Caco-2 (cell line): Measurements from ENCODE around the gene PRSS27. TPM values are rescaled to one million over a fixed set of nuclear protein-coding genes. Genes with fewer than 3 reads are reported as not detected.

Experiments
- BruUV-seq: library from RNA; stranded (reverse); fragments of 400-500 nt; replicated peaks from 2 replicates; lab custom pipeline; 2021; lab: Mats Ljungman, UMichigan
- CTCF ChIA-PET: fragments of 300-600 bp; sonication (Branson Sonifier 250); formaldehyde crosslinking; loops from one replicate; lab custom pipeline; 2022; ENCODE audit warnings: antibody characterized with exemption; lab: Charles Lee
- POLR2A ChIA-PET: fragments of 300-600 bp; sonication (Branson Sonifier 250); formaldehyde crosslinking; loops from one replicate; lab custom pipeline; 2022; ENCODE audit warnings: antibody characterized with exemption; lab: Charles Lee
- DNase-seq, 2 experiments: peaks; one replicate each; pipeline versions ENCODE4 v3.0.0 to v3.0.0-alpha.2; 2020 to 2022
- H3K27me3 ChIP-seq: replicated peaks from 2 replicates; pipeline ENCODE4 v1.6.0; 2011; ENCODE audit warnings: low read length; ENCODE audit not compliant: control insufficient read depth, insufficient read depth
- H3K36me3 ChIP-seq: 2 replicates; pipeline ENCODE4 v1.5.1; 2011; ENCODE audit warnings: low read length; ENCODE audit not compliant: control insufficient read depth, insufficient read depth
- H3K4me1 ChIP-seq: fragments of 250-450 bp; sonication (Bioruptor Pico); 2 replicates; pipeline ENCODE4 v1.5.1; 2020; ENCODE audit warnings: mild to moderate bottlenecking
- H3K4me3 ChIP-seq: 2 replicates; pipeline ENCODE4 v1.5.1; 2011; ENCODE audit warnings: low read depth, mild to moderate bottlenecking, control low read depth, low read length
- H3K9me3 ChIP-seq: fragments of 250-450 bp; sonication (Bioruptor Pico); 2 replicates; pipeline ENCODE4 v1.5.1; 2020; ENCODE audit warnings: mild to moderate bottlenecking, moderate library complexity
- H3K27ac Mint-ChIP-seq: one replicate; pipeline ENCODE4 v1.8.0; 2022; ENCODE audit warnings: mixed read lengths; ENCODE audit not compliant: unreplicated experiment
- H3K27me3 Mint-ChIP-seq: one replicate; pipeline ENCODE4 v1.8.0; 2022; ENCODE audit warnings: mixed read lengths; ENCODE audit not compliant: insufficient read depth, unreplicated experiment
- H3K36me3 Mint-ChIP-seq: one replicate; pipeline ENCODE4 v1.8.0; 2022; ENCODE audit warnings: mild to moderate bottlenecking, mixed read lengths; ENCODE audit not compliant: insufficient read depth, unreplicated experiment
- H3K4me1 Mint-ChIP-seq: one replicate; pipeline ENCODE4 v1.8.0; 2022; ENCODE audit warnings: low read depth, mixed read lengths; ENCODE audit not compliant: unreplicated experiment
- H3K4me3 Mint-ChIP-seq: one replicate; pipeline ENCODE4 v1.8.0; 2022; ENCODE audit warnings: mild to moderate bottlenecking, moderate library complexity, mixed read lengths; ENCODE audit not compliant: unreplicated experiment
- H3K9me3 Mint-ChIP-seq: one replicate; pipeline ENCODE4 v1.8.0; 2022; ENCODE audit warnings: mixed read lengths; ENCODE audit not compliant: unreplicated experiment
- intact Hi-C: fragments of 100-400 bp; cut with micrococcal nuclease; formaldehyde crosslinking; loops from one replicate; pipeline ENCODE4 v1.10.0; 2022; ENCODE audit not compliant: unreplicated experiment
- total RNA-seq: library from RNA; stranded (reverse); gene quantifications from 2 replicates; pipeline ENCODE4 v1.2.3, GENCODE V29; 2022
- TF ChIP-seq, protein P1 (sequence below), 2 experiments: fragments of 200-600 bp in 1 of 2; IDR thresholded peaks; 1 replicate in 1 of 2; 2 replicates in 1 of 2; pipeline versions ENCODE4 v1.5.1 to v1.8.0; 2011 to 2022; ENCODE audit warnings: antibody characterized with exemption in 1 of 2, control low read depth in 1 of 2, inconsistent platforms in 1 of 2, low read depth in 1 of 2, low read length in 1 of 2, mild to moderate bottlenecking in 1 of 2, moderate library complexity in 1 of 2; ENCODE audit not compliant: insufficient read depth in 1 of 2, severe bottlenecking in 1 of 2, unreplicated experiment in 1 of 2

Gene PRSS27
- total RNA-seq, 1 experiment from 2014 or later = 1.1 TPM

DNA sequence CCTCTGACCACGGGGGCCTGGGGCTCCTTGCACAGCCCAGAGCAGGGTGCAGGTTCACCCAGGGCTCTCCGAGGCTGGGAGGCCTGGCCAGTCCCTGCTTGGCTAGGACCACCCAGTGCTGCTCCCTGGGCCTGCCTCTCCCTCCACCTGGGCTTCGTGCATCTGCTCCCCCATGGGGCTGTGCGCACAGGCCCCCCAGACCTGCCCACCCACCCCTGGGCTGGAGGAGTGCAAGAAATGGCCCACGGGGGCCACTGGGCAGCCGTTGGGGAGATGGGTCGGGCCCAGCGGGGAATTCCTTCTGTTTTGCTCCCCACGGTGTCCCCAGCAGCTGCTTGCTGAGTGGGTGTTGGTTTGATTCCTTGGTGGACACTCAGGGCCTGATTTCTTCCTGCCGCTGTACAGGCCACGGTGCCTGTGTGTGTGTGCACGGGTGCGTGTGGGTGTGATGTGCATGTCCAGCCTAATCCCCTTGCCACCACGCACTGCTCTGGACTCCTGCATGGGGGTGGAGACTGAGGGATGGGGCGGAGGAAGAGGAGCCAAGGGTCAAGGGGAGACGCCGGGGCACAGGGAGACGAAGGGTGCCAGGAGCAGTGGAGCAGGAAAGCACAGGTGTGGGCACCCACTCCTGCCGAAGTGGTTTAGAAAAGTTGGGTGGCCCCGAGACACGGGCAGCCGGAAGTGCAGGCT lies 8.5 kb downstream of the PRSS27 start:
- BruUV-seq = no TSS peak
- H3K4me3 ChIP-seq = no peak overlapping the region
- Mint-ChIP-seq H3K9me3 (no peaks in the 10 kb centered on the region), H3K4me3 (no peak overlapping the region), H3K27ac (no peak overlapping the region), H3K27me3 (peaks cover 3% of the 10 kb centered on the region), H3K4me1 (no peaks in the 10 kb centered on the region), H3K36me3 (peaks cover 19% of the 10 kb centered on the region)
- no peaks in the 10 kb centered on the region for H3K4me1 ChIP-seq
- H3K27me3 ChIP-seq = no peaks in the 10 kb centered on the region
- POLR2A ChIA-PET = no interaction called here
- CTCF ChIA-PET = no interaction called here
- no peak for DNase-seq
- no peaks in the 10 kb centered on the region for H3K9me3 ChIP-seq
- intact Hi-C loops = no loop called here
- TF ChIP-seq, protein P1, sequence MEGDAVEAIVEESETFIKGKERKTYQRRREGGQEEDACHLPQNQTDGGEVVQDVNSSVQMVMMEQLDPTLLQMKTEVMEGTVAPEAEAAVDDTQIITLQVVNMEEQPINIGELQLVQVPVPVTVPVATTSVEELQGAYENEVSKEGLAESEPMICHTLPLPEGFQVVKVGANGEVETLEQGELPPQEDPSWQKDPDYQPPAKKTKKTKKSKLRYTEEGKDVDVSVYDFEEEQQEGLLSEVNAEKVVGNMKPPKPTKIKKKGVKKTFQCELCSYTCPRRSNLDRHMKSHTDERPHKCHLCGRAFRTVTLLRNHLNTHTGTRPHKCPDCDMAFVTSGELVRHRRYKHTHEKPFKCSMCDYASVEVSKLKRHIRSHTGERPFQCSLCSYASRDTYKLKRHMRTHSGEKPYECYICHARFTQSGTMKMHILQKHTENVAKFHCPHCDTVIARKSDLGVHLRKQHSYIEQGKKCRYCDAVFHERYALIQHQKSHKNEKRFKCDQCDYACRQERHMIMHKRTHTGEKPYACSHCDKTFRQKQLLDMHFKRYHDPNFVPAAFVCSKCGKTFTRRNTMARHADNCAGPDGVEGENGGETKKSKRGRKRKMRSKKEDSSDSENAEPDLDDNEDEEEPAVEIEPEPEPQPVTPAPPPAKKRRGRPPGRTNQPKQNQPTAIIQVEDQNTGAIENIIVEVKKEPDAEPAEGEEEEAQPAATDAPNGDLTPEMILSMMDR (IDR thresholded peaks at IDR 0.05; ENCODE audit: insufficient read depth in 1 of 2, low read depth in 1 of 2, low read length in 1 of 2, severe bottlenecking in 1 of 2, unreplicated experiment in 1 of 2) = no peak
- no peaks in the 10 kb centered on the region; the same call in 1 of the 2 replicates for H3K36me3 ChIP-seq

DNA sequence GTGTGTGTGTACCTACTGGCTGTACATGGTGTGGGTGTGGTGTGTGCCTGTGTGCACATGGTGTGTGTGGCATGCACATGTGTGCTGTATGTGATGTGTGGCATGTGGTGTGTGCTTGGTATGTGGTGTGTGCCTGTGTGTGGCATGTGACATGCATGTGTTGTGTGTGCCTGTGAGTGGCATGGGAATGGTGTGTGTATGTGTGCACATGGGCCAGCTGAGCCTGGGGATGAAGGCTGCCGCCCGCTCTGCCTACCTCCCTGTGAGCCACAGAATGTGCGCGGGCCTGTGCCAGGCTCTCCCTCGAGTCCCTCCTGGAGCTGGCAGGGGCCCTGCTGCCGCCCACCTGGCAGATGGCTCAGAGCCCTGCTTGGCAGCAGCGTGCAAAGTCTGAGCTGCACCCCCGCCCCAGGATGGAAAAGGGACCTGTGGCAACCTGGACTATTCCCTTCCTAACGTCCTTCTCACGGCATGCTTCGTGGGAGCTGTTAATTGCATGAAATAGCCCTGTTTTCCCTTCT lies 9.3 kb downstream of the PRSS27 start:
- Mint-ChIP-seq H3K36me3 (peaks cover 19% of the 10 kb centered on the region), H3K4me3 (no peak overlapping the region), H3K4me1 (no peaks in the 10 kb centered on the region), H3K27ac (peak overlapping the region; percentile 48), H3K27me3 (peaks cover 3% of the 10 kb centered on the region), H3K9me3 (no peaks in the 10 kb centered on the region)
- no peaks in the 10 kb centered on the region for H3K4me1 ChIP-seq
- no peaks in the 10 kb centered on the region; the same call in 1 of the 2 replicates for H3K36me3 ChIP-seq
- TF ChIP-seq, protein P1 (IDR thresholded peaks at IDR 0.05; ENCODE audit: insufficient read depth in 1 of 2, low read depth in 1 of 2, low read length in 1 of 2, severe bottlenecking in 1 of 2, unreplicated experiment in 1 of 2) = no peak
- no peaks in the 10 kb centered on the region for H3K27me3 ChIP-seq
- BruUV-seq = no TSS peak
- no peak for DNase-seq
- ChIA-PET POLR2A (no interaction called here), CTCF (no interaction called here)
- no peaks in the 10 kb centered on the region for H3K9me3 ChIP-seq
- intact Hi-C loops = no loop called here
- H3K4me3 ChIP-seq = no peak overlapping the region

DNA sequence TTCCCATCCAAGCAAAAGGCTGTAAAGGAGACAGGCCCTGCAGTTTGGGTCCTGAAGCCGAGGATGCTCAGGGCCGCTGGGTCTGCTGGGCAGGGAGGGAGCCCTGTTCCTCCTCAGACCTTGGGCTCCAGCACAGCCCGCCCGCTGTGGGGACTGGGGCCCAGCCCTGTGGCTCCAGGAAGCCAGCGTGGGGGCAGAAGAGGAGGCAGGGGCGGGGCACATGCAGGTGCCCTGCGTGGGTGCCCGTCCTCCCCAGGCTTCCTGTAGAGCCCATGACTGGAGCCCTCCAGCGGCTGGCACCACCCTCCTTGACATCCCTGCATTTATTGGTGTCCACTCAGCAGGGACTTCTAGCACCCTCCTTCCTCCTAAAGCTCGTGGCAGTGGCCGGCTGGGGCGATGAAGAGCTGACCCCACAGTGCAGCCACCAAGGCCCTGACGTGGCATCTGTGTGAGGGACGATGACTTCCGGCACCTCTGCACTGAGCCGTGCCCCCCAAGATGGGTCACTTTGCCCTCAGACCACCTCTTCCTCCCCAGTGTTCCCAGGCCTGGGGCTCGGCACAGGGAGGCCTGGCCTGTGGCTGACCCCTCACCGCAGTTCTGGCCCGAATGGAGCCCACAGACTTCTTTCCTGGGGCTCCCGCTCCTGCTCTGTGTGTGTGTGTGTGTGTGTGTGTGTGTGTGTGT lies 9.9 kb downstream of the PRSS27 start:
- ChIA-PET CTCF (no interaction called here), POLR2A (no interaction called here)
- Mint-ChIP-seq H3K27ac (peak overlapping the region; percentile 48), H3K4me3 (no peak overlapping the region), H3K4me1 (no peaks in the 10 kb centered on the region), H3K36me3 (peaks cover 19% of the 10 kb centered on the region), H3K9me3 (no peaks in the 10 kb centered on the region), H3K27me3 (peaks cover 2% of the 10 kb centered on the region)
- TF ChIP-seq, protein P1 (IDR thresholded peaks at IDR 0.05; ENCODE audit: insufficient read depth in 1 of 2, low read depth in 1 of 2, low read length in 1 of 2, severe bottlenecking in 1 of 2, unreplicated experiment in 1 of 2) = no peak
- no peaks in the 10 kb centered on the region; the same call in 1 of the 2 replicates for H3K36me3 ChIP-seq
- no peaks in the 10 kb centered on the region for H3K27me3 ChIP-seq
- BruUV-seq = no TSS peak
- no peaks in the 10 kb centered on the region for H3K9me3 ChIP-seq
- H3K4me1 ChIP-seq = no peaks in the 10 kb centered on the region
- H3K4me3 ChIP-seq = no peak overlapping the region
- intact Hi-C loops = no loop called here
- no peak for DNase-seq
